HG03439 (cell line): ENCODE measurements around the gene SCYL1.

Source experiments
- ATAC-seq: cut with Tn5 transposase; IDR thresholded peaks from one replicate; pipeline ENCODE4 v1.9.1; 2021; ENCODE audit warnings: mild to moderate bottlenecking, moderate library complexity; ENCODE audit not compliant: unreplicated experiment

Gene SCYL1

GRCh38 chr11:65579291-65579690 is 54.4 kb downstream of the SCYL1 start:
- ATAC-seq: no peak

- ATAC-seq: no peak
These were observed 55.3 kb downstream of the SCYL1 start for GRCh38 chr11:65580031-65580692.

- no peak for ATAC-seq
These were observed 55.9 kb downstream of the SCYL1 start for GRCh38 chr11:65580756-65581155.

GRCh38 chr11:65581928-65582327 is 57.0 kb downstream of the SCYL1 start:
- no peak for ATAC-seq

- no peak for ATAC-seq
These were observed 58.7 kb downstream of the SCYL1 start for GRCh38 chr11:65583589-65583988.

GRCh38 chr11:65584106-65584505 is 59.2 kb downstream of the SCYL1 start:
- ATAC-seq: no peak

GRCh38 chr11:65584723-65585171 is 59.9 kb downstream of the SCYL1 start:
- no peak for ATAC-seq

- no peak for ATAC-seq
These were observed 60.7 kb downstream of the SCYL1 start for GRCh38 chr11:65585396-65586246.

GRCh38 chr11:65586247-65586630 is 61.4 kb downstream of the SCYL1 start:
- no peak for ATAC-seq

- no peak for ATAC-seq
These were observed 61.8 kb downstream of the SCYL1 start for GRCh38 chr11:65586676-65587075.
